ENCODE measurements around the gene LRRC7.
A peak's percentile ranks its signal among the peaks of the same experiment; 100 is the strongest.
"Not testable (repeated sequence)": the region's sequence is repeated elsewhere in the genome, so short reads cannot be mapped to it uniquely, and the experiment has no call there.

The LRRC7 gene

DNA sequence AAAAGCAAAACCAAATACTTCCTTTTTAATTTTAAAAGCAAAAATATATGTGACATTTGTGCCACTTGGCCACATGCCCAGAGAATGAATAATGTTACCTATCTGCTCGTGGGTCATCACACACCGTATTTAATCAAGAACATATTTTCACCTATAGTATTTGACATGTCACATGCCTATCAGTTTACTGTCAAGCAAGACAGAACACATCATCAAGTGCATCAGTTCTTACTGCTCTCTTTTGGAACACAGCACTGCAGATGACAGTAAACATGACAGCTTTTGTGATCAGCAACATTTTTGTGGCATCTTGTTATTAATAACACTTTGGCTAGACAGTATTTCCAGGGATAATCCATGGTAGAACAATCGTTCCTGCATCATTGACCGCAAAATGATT is 134.4 kb downstream of the LRRC7 start:
- DNase-seq = no peak

DNA sequence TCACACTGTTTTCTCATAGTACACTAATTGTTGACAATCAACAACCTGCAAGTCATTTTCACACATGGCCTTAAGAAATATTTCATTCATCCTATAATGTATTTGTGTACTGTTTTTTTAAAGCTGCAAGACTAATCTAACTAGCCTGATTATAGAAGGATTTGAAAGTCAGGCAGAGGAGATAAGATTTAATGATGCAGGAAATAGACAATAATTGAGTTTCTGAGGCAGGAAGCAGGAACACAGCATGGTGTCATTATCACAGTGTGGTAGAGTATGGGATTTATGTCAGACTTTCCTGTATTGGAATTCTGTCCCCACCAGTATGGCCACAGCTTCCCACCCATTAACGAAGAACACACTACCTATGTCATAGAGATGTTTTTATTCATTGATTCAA is 138.8 kb downstream of the LRRC7 start:
- no peak for DNase-seq

DNA sequence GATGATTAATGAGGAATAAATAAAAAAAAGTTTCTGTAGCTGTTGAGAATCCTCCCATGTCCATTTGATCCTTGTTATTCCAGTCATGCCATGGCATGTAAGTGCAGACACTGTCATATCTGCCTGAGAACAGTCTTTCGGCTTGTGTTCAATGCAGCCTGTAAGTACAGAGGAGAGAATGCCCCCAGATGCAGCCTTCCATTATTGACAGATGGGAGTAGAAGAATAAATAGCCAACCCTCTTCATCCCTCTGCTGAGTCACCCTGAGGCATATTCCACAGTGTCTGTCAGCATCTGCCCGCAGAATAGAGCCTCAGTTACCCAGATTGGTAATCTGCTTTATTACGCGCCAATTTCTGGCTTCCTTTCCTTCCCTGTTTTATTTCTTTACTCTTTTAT is 139.4 kb downstream of the LRRC7 start:
- no peak for DNase-seq

DNA sequence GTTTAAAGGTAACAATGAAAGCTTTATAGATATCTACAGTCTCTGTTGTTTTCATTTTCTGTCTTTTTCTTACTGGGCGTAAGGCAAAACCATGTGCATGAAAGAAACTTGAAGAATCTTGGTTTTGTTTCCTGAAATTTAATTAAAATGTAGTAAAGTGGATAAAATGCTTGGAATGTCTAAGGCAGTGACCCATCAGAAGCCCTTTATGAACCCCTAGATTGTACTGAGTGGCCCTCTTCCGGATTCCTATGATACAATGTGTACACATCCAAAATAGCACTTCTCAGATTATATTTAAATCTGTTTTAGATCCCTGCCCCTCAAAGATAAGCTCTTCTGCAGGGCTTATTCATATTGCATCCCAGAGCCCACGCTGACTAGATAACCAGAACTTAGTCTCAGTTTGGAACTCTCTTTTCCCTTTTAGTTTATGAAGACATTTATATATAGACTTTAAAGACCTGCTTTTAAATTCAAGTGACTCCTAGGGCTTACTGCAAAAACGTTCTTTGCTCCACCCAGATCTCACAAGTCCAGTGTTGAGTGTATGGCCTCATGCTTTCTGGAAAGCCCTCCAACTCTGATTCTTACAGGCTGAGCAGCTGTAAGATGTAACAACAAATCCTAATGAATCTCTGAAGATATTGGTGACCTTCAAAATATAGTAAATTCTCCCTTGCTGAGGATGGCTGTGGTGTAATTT is 142.9 kb downstream of the LRRC7 start:
- no peak for DNase-seq

- DNase-seq = no peak
Observed at GRCh38 chr1:69711190-69711930, 143.6 kb downstream of the LRRC7 start.

DNA sequence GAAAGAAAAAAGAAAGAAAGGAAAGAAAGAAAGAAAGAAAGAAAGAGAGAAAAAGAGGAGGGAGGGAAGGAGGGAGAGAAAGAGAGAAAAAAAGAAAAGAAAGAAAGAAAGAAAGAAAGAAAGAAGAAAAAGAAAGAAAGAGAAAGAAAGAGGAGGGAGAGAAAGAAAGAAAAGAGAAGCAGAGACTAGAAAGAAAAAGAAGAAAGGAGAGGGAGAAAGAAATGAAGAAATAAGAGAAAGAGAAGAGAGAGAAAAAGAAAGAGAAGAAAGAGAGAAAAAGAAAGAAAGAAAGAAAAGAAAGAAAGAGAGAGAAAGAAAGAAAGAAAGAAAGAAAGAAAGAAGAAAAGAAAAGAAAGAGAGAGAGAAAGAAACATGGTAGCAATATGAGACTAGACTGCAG is 150.1 kb downstream of the LRRC7 start:
- not testable (repeated sequence) for DNase-seq

GRCh38 chr1:69728206-69728605 is 160.5 kb downstream of the LRRC7 start:
- DNase-seq = no peak

GRCh38 chr1:69733061-69733460 is 165.3 kb downstream of the LRRC7 start:
- DNase-seq = no peak

DNA sequence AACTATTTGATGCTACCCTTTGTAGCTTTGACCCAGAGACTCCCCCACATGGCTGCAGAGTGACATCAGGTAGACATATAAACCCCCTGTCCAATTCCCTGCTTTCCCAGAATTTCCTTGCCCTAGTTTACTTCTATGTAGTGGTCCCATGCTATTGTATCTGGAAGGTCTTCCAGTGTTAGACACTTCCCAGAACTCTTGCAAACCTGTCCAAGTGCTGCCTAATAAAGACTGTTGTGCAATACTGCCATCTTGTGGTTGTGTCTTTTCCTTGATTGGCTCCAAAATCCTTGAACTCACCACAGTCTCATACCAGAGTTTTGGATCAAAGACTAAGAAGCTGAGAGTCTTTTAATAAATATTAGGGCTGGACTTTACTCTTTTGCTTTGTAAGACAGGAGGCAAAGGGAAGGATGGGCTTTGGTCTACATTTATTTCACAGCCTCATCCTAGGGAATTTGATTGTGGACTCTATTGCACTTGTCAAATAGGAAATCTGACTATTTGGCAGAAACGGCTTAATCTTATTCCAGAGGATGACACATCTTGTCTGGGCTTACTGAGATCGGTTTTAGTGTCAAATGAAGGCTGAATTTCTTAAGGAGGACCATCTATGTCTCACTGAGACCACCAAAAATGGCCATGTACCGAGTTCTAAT is 169.9 kb downstream of the LRRC7 start:
- DNase-seq = peak; percentile 3

DNA sequence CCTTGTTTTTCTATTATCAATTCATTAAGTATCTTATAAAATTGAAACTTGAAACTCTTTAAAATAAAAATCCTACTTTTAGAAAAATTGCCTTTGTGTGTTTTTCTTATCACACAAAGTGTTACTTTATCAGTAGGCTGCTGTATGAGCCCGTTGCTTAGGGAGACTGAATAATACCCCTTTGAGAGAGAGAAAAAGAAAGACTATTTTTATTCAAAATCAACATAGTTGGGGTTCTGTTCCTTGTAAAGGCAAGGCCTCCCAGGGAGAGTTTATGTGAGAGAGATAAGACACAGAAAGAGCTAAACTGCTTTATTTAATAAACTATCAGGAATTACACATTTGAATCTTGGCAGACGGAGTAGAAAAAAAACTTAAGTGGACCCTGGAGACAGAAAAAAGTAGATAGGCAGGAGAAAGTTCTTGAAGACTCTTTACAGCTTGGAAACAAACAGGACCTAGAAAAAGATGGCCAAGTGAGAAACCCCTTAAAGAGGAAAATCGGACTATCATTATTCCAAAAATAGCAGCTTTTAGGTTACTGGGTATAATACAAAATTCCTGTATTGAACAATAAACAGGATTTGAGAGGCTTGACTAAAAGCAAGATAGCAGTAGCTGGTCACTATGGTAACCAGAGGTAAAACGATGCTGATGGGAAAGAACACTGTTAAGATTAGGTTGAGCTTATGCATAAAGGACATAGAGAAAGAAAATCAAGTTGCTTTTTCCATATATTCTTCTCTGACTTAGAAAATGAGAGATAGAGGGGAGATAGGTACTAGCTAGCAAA is 170.9 kb downstream of the LRRC7 start:
- no peak for DNase-seq

DNA sequence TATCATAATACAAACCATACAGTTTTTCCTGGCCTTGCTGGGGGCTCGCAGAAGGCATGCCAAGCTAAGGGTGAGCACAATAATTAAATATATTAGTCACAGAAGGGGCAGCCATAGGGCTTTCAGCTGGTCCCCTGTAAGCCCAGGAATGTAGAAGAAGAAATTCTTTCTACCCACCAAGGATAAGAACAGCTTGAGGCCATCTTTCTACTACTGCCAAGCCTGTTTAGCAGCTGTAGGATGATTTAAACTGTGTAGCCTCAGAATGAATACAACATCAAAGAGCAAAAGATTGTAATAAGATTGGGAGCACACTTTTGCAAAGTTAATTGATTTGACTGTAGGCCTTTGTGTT is 171.5 kb downstream of the LRRC7 start:
- no peak for DNase-seq

GRCh38 chr1:69743146-69743545 is 175.4 kb downstream of the LRRC7 start:
- no peak for DNase-seq

GRCh38 chr1:69744381-69744780 is 176.7 kb downstream of the LRRC7 start:
- no peak for DNase-seq

DNA sequence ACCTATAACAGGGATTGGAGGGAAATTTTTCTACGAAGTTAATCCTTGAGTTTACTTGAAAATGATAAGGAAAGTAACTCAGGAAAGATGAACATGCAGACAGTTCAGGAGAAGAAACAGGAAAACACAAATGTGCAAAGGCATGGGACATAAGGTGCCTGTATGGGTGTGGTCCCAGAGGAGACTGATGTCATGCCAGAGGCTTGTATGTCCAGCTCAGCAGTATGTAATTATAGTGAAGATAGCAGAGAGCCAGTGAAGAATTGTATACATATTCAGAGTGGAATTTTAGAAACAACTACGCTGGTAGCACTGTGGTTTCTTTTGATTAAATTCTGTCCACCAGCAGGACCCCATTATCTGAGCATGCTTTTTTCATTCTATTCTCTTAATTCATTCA is 179.5 kb downstream of the LRRC7 start:
- no peak for DNase-seq

DNA sequence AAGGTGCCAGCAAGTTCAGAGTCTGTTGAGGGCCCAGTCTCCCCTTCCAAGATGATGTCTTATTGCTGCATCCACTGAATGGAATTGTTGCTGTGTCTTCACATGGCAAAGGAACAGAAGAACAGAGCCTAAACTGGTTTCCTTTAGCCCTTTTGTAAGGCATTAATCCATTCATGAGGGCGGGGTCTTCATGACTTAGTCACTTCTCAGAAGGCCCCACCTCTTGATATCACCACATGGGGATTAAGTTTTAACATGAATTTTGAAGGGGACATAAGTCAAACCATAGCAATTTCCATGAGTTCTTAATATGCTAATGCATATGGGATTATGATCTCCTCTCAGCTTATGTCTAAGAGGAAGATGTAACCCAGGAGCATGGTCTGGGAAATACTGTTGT is 182.9 kb downstream of the LRRC7 start:
- no peak for DNase-seq

- no peak for DNase-seq
Observed at GRCh38 chr1:69752831-69753230, 185.1 kb downstream of the LRRC7 start.

GRCh38 chr1:69754521-69754920 is 186.8 kb downstream of the LRRC7 start:
- DNase-seq = no peak

DNA sequence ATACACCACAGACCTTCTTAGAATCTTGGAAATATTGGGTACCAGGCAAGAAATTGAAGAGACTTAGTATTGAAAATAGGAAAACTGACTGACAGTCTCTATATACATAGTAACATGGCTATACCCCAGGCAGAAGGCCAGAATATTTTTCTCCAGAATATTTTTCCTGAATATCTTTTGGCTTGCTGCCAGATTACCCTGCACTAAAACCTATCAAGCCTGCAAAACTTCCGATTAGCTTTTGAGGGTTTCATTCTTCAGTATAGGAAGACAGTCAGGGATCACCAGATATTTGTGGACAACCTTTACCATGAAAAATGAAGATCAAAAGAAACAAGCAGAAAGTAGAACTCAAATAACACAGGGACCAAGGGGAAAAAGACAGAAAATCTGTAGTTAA is 187.9 kb downstream of the LRRC7 start:
- no peak for DNase-seq

- no peak for DNase-seq
Observed at GRCh38 chr1:69765951-69766350, 198.2 kb downstream of the LRRC7 start.

- DNase-seq = no peak
Observed at GRCh38 chr1:69766431-69767180, 198.9 kb downstream of the LRRC7 start.

- DNase-seq = no peak
Observed at GRCh38 chr1:69776555-69776954, 208.8 kb downstream of the LRRC7 start.

DNA sequence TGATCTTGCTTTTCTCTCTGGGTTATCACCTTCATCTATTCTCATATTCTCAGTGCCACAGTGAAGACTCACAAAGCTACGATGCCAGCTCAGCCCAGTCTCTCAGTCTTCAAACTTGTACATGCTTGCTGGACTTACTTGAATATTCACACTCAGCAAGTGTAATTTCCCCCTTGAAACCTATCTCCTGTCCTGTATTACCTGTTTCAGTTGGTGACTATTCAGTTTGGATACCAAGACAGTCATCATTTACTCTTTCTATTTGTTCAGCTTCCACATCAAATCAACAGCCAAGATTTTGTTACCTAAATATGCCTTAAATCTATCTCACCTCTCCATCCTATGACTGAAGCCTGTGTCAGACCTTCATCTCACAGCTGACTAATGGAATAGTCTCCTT is 209.7 kb downstream of the LRRC7 start:
- DNase-seq = no peak

GRCh38 chr1:69777971-69778370 is 210.2 kb downstream of the LRRC7 start:
- no peak for DNase-seq
